Small intestine (tissue), 7 donors: ENCODE data around the gene SH3GL2. TPM values are rescaled to one million over a fixed set of nuclear protein-coding genes. Genes with fewer than 3 reads are reported as not detected.

Source experiments
- DNase-seq, 2 donors: peaks; one replicate each; pipeline versions ENCODE4 v3.0.0 to v3.0.0-alpha.2; 2013
- FAIRE-seq: peaks from 2 replicates; lab custom pipeline; 2012; peaks lifted over from hg19 to GRCh38; lab: Jason Lieb, UNC
- H3K27ac ChIP-seq, 3 donors: one replicate each; pipeline ENCODE4 v1.5.1; 2013; ENCODE audit warnings: low read length in 2 of 3, mild to moderate bottlenecking in 2 of 3, control low read depth in 1 of 3, inconsistent platforms in 1 of 3, low read depth in 1 of 3, moderate library complexity in 1 of 3
- H3K27me3 ChIP-seq, 3 donors: one replicate each; pipeline ENCODE4 v1.6.1; 2013; ENCODE audit warnings: low read length in 3 of 3, inconsistent platforms in 1 of 3; ENCODE audit not compliant: control insufficient read depth in 3 of 3, insufficient read depth in 3 of 3
- H3K36me3 ChIP-seq, 3 donors: one replicate each; pipeline ENCODE4 v1.6.1; 2013; ENCODE audit warnings: low read length in 3 of 3, inconsistent platforms in 1 of 3, low read depth in 1 of 3, mild to moderate bottlenecking in 1 of 3, moderate library complexity in 1 of 3; ENCODE audit not compliant: control insufficient read depth in 3 of 3, insufficient read depth in 2 of 3
- H3K4me1 ChIP-seq, 3 donors: one replicate each; pipeline ENCODE4 v1.6.1; 2013; ENCODE audit warnings: low read length in 2 of 3, inconsistent platforms in 1 of 3, low read depth in 1 of 3, mild to moderate bottlenecking in 1 of 3, moderate library complexity in 1 of 3; ENCODE audit not compliant: control insufficient read depth in 3 of 3, insufficient read depth in 2 of 3
- H3K4me3 ChIP-seq, 3 donors: one replicate each; pipeline ENCODE4 v1.5.1; 2013; ENCODE audit warnings: low read length in 3 of 3, control low read depth in 1 of 3, inconsistent platforms in 1 of 3, low read depth in 1 of 3, mild to moderate bottlenecking in 1 of 3, moderate library complexity in 1 of 3
- H3K9me3 ChIP-seq, 2 donors: one replicate each; pipeline ENCODE4 v1.6.1; 2013; ENCODE audit warnings: low read depth in 1 of 2, low read length in 1 of 2; ENCODE audit not compliant: control insufficient read depth in 2 of 2, insufficient read depth in 1 of 2
- WGBS, 3 donors: extraction: QIAGEN DNeasy Blood & Tissue Kit; methylation state at CpG; one replicate each; pipeline ENCODE4 v1.1.7; 2013; 5-methylcytosine and 5-hydroxymethylcytosine counted together
- polyA plus RNA-seq, 4 donors: library from polyadenylated mRNA; stranded (reverse) in 3 of 4; unstranded in 1 of 4; fragments of 200-250 nt in 3 of 4; fragments of 120-200 nt in 1 of 4; gene quantifications; one replicate each; pipeline versions ENCODE4 v1.2.1 to v1.2.3, GENCODE V29; 2013
- donor health status: healthy with polysubstance abuse.
- donor health status: control.
- donor health status: control.
- donor health status: Bipolar disorder and iron deficiency.
- donor health status: healthy.

The SH3GL2 gene
- polyA plus RNA-seq, 4 donors: 0.70 to 3.3 TPM; not detected in 2

DNA sequence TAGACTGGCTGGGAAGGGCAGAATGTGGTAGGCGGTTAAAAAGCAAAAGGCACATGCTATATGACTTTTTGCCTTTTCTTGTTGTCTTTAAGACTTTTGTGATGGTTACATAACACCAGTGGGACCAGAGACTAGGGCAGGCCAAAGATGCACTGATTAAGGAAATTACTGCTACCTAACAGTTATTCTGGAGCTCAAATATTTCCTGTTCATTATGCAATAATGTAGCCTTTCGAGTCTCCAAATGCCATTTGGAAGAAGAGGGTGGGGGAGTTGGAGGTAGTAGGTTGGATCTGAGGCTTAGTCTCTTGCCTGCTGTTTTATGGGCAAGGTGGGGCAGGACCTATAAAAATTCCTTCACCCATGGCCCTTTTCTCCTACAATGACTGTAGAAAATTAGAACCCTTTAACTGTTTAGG is 51.7 kb downstream of the SH3GL2 start:
- FAIRE-seq (no peak), DNase-seq (no peak)
- H3K9me3 ChIP-seq: no peaks in the 10 kb centered on the region
- WGBS, 3 donors: 65 to 78% (median 69%) methylated on average over 2 of the region's 2 CpGs
- no peaks in the 10 kb centered on the region for H3K4me1 ChIP-seq
- H3K27ac ChIP-seq: no peak overlapping the region
- H3K27me3 ChIP-seq: no peaks in the 10 kb centered on the region
- no peaks in the 10 kb centered on the region for H3K36me3 ChIP-seq
- H3K4me3 ChIP-seq: no peak overlapping the region

- H3K27me3 ChIP-seq: no peaks in the 10 kb centered on the region
- no peak overlapping the region for H3K27ac ChIP-seq
- H3K4me1 ChIP-seq: no peaks in the 10 kb centered on the region
- no peaks in the 10 kb centered on the region for H3K36me3 ChIP-seq
- DNase-seq: no peak
- H3K9me3 ChIP-seq: no peaks in the 10 kb centered on the region
- H3K4me3 ChIP-seq: no peak overlapping the region
- FAIRE-seq: no peak
These were observed 52.5 kb downstream of the SH3GL2 start for GRCh38 chr9:17631396-17631795.

GRCh38 chr9:17632994-17633393 is 54.1 kb downstream of the SH3GL2 start:
- no peaks in the 10 kb centered on the region for H3K9me3 ChIP-seq
- H3K27me3 ChIP-seq: no peaks in the 10 kb centered on the region
- no peaks in the 10 kb centered on the region for H3K36me3 ChIP-seq
- no peak overlapping the region for H3K27ac ChIP-seq
- H3K4me1 ChIP-seq: no peaks in the 10 kb centered on the region
- H3K4me3 ChIP-seq: no peak overlapping the region
- FAIRE-seq: no peak
- DNase-seq: no peak
- 63 to 83% (median 70%) methylated on average over 2 of the region's 2 CpGs for whole genome bisulfite sequencing, 3 donors

GRCh38 chr9:17635115-17635890 is 56.4 kb downstream of the SH3GL2 start:
- Histone ChIP-seq H3K27me3 (no peaks in the 10 kb centered on the region), H3K4me3 (no peak overlapping the region), H3K9me3 (no peaks in the 10 kb centered on the region), H3K4me1 (no peaks in the 10 kb centered on the region), H3K36me3 (no peaks in the 10 kb centered on the region), H3K27ac (no peak overlapping the region)
- FAIRE-seq (no peak), DNase-seq (no peak)
- WGBS, 3 donors: 17 to 41% (median 22%) methylated on average over 2 of the region's 2 CpGs

DNA sequence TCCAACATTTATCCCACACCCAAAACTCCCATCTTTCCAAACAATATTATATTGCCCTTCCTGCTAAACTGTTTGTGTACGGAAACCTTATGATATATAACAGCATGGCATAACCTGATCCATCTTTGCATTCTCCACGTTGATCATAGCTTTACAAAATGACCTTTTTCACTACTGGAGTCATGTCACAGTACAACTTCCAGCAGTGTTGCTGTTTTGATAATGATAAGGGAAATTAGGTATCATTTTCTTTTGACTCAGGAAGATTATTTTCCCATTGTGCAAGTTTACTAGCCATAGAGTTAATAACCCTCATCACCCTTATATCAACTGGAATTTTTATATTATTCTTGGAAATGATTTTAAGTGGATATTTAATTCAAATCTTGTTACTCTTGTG is 57.5 kb downstream of the SH3GL2 start:
- WGBS, 3 donors: 32 to 61% (median 57%) methylated on average over 2 of the region's 2 CpGs
- Histone ChIP-seq H3K36me3 (no peaks in the 10 kb centered on the region), H3K4me1 (no peaks in the 10 kb centered on the region), H3K27me3 (no peaks in the 10 kb centered on the region), H3K27ac (no peak overlapping the region), H3K4me3 (no peak overlapping the region), H3K9me3 (no peaks in the 10 kb centered on the region)
- FAIRE-seq: no peak
- no peak for DNase-seq

DNA sequence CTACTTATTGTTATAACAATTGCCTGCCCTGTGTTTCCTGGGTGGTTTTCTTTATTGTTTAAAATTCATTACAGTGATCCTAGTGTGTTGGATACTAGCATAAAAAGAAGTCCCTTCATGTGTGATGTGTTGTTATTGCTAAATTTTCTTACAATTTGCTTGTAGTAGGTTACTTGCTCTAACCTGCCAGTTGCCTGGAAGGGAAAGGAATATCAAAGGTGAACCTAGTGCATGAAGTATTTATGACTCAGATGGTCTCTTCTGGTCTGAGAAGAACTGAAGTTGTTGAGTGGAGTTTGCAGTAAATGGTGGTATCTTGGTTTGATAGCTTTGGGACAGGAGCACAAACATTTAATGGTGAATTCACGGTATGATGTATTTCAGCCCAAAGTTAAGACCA is 58.0 kb downstream of the SH3GL2 start:
- Histone ChIP-seq H3K27me3 (no peaks in the 10 kb centered on the region), H3K27ac (no peak overlapping the region), H3K4me1 (no peaks in the 10 kb centered on the region), H3K36me3 (no peaks in the 10 kb centered on the region), H3K9me3 (no peaks in the 10 kb centered on the region), H3K4me3 (no peak overlapping the region)
- FAIRE-seq: no peak
- 82 to 94% (median 85%) methylated on average over 1 of the region's 1 CpG for WGBS, 3 donors
- DNase-seq: no peak

- Histone ChIP-seq H3K4me3 (no peak overlapping the region), H3K27me3 (no peaks in the 10 kb centered on the region), H3K27ac (no peak overlapping the region), H3K4me1 (no peaks in the 10 kb centered on the region), H3K36me3 (no peaks in the 10 kb centered on the region), H3K9me3 (no peaks in the 10 kb centered on the region)
- 62 to 66% (median 64%) methylated on average over 3 of the region's 3 CpGs for WGBS, 3 donors
- DNase-seq (no peak), FAIRE-seq (no peak)
These were observed 58.4 kb downstream of the SH3GL2 start for GRCh38 chr9:17637229-17637628.

- no peak for FAIRE-seq
These were observed 69.7 kb downstream of the SH3GL2 start for GRCh38 chr9:17648516-17648915.

DNA sequence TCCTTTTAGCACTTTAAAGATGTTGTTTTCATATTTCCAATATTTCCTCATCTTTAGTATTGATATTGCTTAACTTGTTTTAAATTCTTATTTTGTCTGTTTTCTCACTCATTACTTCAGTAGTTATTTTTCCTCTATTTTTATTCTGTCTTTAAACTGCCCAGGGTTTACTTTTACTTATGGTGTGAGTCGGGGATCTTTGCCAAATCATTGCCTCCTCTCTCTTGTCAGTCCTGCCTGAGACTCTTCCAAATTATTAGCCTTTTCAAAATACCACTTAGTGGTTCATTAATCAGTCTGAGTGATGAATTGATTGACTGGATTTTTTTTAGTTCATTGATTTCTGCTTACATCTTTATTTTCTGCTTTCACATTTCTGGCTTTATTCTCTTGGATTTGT is 72.9 kb downstream of the SH3GL2 start:
- WGBS, 3 donors: 59 to 68% (median 59%) methylated on average over 1 of the region's 1 CpG
- no peak for FAIRE-seq
- H3K36me3 ChIP-seq: no peaks in the 10 kb centered on the region
- H3K27ac ChIP-seq: no peak overlapping the region
- no peak overlapping the region for H3K4me3 ChIP-seq
- DNase-seq: no peak
- H3K9me3 ChIP-seq: no peaks in the 10 kb centered on the region
- no peaks in the 10 kb centered on the region for H3K4me1 ChIP-seq
- H3K27me3 ChIP-seq: no peaks in the 10 kb centered on the region

More at GRCh38 chr9:17648516-17648915, 69.7 kb downstream of the SH3GL2 start:
- no peaks in the 10 kb centered on the region for H3K27me3 ChIP-seq
- H3K4me3 ChIP-seq: no peak overlapping the region
- no peaks in the 10 kb centered on the region for H3K36me3 ChIP-seq
- H3K9me3 ChIP-seq: no peaks in the 10 kb centered on the region
- no peaks in the 10 kb centered on the region for H3K4me1 ChIP-seq
- no peak overlapping the region for H3K27ac ChIP-seq
- no peak for DNase-seq
